PC-9 (cell line): ENCODE results near the gene CDR2L.

Experiments used
- EZH2 ChIP-seq: fragments of 200-600 bp; sonication (generic); IDR thresholded peaks from 2 replicates; pipeline ENCODE4 v1.8.0; 2017; ENCODE audit warnings: antibody characterized with exemption, low read depth
- TF ChIP-seq, protein P1 (sequence below): fragments of 200-600 bp; sonication (generic); conservative IDR thresholded peaks from 2 replicates; pipeline ENCODE4 v1.6.1; 2017; ENCODE audit warnings: mixed run types, antibody characterized with exemption, mild to moderate bottlenecking, moderate library complexity

DNA sequence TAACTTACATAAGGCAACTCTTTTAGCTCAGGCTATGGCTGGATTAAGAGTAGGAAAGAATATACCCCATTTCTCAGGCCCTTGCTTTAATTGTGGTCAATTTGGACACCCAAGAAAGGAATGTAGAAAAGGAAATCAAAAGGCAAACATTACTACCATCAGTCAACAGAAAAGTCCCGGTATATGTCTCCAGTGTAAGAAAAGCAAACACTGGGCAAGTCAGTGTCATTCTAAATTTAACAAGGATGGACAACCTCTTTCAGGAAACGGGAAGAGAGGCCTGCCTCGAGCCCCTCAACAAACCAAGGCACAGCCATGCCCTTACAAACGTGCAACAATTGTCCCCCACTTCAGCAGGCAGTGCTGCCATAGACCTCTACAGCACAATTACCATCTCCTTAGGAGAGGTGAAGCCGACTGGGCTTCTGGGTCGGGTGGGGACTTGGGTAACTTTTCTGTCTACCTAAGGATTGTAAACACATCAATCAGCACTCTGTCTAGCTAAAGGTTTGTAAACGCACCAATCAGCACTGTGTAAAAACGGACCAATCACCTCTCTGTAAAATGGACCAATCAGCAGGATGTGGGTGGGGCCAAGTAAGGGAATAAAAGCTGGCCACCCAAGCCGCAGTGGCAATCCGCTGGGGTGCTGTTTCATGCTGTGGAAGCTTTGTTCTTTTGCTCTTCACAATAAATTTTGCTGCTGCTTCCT, 37.4 kb downstream of the CDR2L start:
- no peak for TF ChIP-seq EZH2
- TF ChIP-seq, protein P1, sequence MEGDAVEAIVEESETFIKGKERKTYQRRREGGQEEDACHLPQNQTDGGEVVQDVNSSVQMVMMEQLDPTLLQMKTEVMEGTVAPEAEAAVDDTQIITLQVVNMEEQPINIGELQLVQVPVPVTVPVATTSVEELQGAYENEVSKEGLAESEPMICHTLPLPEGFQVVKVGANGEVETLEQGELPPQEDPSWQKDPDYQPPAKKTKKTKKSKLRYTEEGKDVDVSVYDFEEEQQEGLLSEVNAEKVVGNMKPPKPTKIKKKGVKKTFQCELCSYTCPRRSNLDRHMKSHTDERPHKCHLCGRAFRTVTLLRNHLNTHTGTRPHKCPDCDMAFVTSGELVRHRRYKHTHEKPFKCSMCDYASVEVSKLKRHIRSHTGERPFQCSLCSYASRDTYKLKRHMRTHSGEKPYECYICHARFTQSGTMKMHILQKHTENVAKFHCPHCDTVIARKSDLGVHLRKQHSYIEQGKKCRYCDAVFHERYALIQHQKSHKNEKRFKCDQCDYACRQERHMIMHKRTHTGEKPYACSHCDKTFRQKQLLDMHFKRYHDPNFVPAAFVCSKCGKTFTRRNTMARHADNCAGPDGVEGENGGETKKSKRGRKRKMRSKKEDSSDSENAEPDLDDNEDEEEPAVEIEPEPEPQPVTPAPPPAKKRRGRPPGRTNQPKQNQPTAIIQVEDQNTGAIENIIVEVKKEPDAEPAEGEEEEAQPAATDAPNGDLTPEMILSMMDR = no peak
